Kidney epithelial cell (primary cell): ENCODE data around the gene KRTAP2-1. TPM values are rescaled to one million over a fixed set of nuclear protein-coding genes. Genes with fewer than 3 reads are reported as not detected.

Experiments used
- DNase-seq: peaks from one replicate; pipeline ENCODE4 v3.0.0-alpha.2; 2010; ENCODE audit warnings: low read depth
- H3K27me3 ChIP-seq: 2 replicates; pipeline ENCODE4 v1.6.0; 2011; ENCODE audit warnings: low read length; ENCODE audit not compliant: control insufficient read depth, insufficient read depth
- H3K36me3 ChIP-seq: 2 replicates; pipeline ENCODE4 v1.5.1; 2011; ENCODE audit warnings: low read length; ENCODE audit not compliant: control insufficient read depth, insufficient read depth
- H3K4me3 ChIP-seq: 2 replicates; pipeline ENCODE4 v1.5.1; 2011; ENCODE audit warnings: low read depth, mild to moderate bottlenecking, control low read depth, low read length
- total RNA-seq: library from RNA; depleted of rRNA; stranded (reverse); fragments of >200 nt; gene quantifications from 2 replicates; pipeline ENCODE4 v1.2.3, GENCODE V29; 2015
- TF ChIP-seq, protein P1 (sequence below): IDR thresholded peaks from 2 replicates; pipeline ENCODE4 v1.5.1; 2011; ENCODE audit warnings: mild to moderate bottlenecking, moderate library complexity, low read length, control low read depth, inconsistent platforms; ENCODE audit not compliant: insufficient read depth, poor library complexity, severe bottlenecking

Gene KRTAP2-1
- total RNA-seq, 1 donor from 2014 or later = not detected

DNA sequence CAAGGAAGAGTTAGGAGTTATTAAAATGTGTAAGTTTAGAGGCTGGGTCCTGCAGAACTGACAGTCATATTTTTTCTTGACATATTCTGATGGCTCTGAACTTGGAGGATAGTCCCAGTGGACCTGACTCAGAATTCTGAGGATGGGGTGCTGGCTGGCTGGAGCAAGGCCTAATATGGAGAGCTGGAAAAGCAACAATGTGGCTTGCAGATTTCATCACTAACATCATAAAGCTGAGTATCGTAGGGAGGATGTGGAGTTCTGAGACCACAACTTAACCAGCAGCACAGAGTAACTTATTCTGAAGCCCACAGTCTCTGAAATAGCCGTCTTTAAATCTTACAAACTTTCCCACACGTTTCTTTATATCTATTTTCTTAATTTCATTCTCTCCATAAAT, 22.4 kb downstream of the KRTAP2-1 start:
- H3K36me3 ChIP-seq = no peaks in the 10 kb centered on the region
- DNase-seq = no peak
- H3K4me3 ChIP-seq = no peak overlapping the region
- TF ChIP-seq, protein P1, sequence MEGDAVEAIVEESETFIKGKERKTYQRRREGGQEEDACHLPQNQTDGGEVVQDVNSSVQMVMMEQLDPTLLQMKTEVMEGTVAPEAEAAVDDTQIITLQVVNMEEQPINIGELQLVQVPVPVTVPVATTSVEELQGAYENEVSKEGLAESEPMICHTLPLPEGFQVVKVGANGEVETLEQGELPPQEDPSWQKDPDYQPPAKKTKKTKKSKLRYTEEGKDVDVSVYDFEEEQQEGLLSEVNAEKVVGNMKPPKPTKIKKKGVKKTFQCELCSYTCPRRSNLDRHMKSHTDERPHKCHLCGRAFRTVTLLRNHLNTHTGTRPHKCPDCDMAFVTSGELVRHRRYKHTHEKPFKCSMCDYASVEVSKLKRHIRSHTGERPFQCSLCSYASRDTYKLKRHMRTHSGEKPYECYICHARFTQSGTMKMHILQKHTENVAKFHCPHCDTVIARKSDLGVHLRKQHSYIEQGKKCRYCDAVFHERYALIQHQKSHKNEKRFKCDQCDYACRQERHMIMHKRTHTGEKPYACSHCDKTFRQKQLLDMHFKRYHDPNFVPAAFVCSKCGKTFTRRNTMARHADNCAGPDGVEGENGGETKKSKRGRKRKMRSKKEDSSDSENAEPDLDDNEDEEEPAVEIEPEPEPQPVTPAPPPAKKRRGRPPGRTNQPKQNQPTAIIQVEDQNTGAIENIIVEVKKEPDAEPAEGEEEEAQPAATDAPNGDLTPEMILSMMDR = no peak
- no peaks in the 10 kb centered on the region for H3K27me3 ChIP-seq

DNA sequence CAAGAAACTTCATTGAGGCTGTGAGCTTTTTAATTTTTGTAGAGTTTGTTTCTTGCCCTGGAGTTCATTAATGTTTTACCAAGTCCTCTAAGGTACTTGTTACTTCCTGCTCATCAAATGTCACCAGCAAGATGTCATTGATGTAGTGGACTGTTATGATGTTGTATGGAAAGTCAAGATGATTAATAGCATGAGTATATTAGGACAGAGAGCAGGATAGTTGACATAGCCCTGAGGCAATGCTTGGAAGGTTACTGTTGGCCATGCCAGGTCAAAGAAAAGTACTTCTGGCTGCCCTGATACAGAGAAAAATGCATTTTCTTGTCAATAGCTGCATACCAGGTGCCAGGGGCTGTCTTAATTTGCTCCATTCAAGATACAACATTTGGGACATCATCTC, 26.8 kb downstream of the KRTAP2-1 start:
- DNase-seq = no peak
- TF ChIP-seq, protein P1 = no peak
- Histone ChIP-seq H3K36me3 (no peaks in the 10 kb centered on the region), H3K27me3 (no peaks in the 10 kb centered on the region), H3K4me3 (no peak overlapping the region)

DNA sequence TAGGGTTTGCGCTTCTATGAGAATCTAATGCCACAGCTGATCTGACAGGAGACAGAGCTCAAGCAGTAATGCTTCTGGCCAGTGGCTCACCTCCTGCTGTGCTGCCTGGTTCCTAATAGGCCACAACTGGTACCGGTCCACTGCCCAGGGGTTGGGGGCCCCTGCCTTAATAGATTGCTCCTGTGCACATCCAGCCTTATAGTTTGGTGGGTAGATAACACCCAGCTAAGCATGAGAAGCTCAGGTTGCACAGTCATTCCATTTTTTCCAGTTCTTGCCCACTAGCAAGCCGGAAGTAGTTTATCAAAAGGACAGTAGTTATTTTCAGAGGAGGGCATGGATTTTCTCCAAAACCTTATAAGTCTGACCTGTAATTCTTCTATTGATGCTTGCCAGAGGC, 27.7 kb downstream of the KRTAP2-1 start:
- no peaks in the 10 kb centered on the region for H3K36me3 ChIP-seq
- H3K27me3 ChIP-seq = no peaks in the 10 kb centered on the region
- H3K4me3 ChIP-seq = no peak overlapping the region
- DNase-seq = no peak
- TF ChIP-seq, protein P1 = no peak

DNA sequence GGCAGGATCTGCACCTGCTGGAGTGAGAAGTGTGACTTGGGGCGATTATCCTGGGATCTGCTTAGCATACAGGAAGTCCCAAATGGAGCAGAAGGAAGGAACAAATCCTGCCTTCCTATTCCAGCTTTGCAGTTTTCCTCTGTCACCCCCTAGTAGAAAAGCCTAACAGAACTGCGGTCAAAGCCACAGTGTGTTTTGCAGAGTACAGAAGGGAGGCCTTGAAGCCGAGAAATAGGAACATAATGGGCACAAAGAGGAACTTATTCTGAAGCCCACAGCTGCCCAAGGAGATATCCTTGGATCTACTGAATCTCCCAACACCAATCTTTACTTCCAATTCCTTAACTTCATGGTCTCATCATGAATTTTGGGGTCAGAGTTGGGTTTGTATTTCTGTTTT, 28.6 kb downstream of the KRTAP2-1 start:
- no peak for DNase-seq
- no peaks in the 10 kb centered on the region for H3K36me3 ChIP-seq
- TF ChIP-seq, protein P1 = no peak
- H3K27me3 ChIP-seq = no peaks in the 10 kb centered on the region
- no peak overlapping the region for H3K4me3 ChIP-seq

DNA sequence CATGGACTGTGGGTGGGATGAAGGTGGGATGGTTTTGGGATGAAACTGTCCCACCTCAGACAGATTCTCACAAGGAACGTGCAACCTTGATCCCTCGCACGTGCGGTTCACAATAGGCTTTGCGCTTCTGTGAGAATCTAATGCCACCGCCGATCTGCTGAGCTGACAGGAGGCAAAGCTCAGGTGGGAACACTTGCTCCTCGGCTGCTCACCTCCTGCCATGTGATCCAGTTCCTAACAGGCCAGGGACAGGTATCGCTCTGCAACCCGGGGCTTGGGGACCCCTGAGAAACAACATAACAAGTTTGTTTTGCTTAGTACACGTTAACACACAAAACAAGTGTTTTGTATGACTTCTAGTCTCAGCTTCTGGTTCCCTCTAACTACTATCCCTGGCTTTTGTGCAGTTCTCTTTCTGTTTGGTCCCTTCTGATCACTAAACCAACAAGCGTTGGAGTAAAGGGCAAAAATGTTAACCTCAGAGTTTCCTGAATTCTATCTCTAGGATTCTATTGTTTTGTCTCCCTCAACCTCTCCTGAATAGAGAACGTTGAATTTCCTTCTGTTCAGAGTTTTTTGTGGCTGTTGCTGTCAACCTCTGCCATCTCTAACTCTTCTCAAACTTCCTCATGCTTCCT, 30.4 kb downstream of the KRTAP2-1 start:
- TF ChIP-seq, protein P1 = no peak
- Histone ChIP-seq H3K36me3 (no peaks in the 10 kb centered on the region), H3K27me3 (no peaks in the 10 kb centered on the region), H3K4me3 (no peak overlapping the region)
- DNase-seq = no peak

DNA sequence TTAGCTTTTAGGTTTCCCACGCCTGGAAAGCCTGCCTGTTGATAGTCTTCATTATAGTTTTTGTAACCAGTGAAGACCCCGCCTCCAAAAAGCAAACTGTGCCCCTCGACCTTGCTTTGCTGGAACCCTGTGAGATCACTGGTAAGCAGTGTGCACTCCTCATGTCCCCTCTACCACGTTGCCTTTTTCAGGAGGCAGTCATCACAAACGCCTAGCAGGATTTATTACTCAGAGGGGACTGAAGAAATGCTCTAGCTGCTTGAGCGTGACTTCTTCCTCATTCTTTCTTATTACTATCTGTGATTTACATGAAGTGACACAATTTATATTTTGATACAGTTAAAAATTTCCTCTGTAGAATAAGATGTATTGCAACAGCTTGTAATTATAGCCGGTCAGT, 31.7 kb downstream of the KRTAP2-1 start:
- TF ChIP-seq, protein P1 = no peak
- no peak for DNase-seq
- H3K27me3 ChIP-seq = no peaks in the 10 kb centered on the region

More for the DNA sequence above, 31.7 kb downstream of the KRTAP2-1 start:
- Histone ChIP-seq H3K4me3 (no peak overlapping the region), H3K36me3 (no peaks in the 10 kb centered on the region)
